GM18519 (cell line): ENCODE data around the gene GNMT.

ENCODE experiments used
- ATAC-seq: cut with Tn5 transposase; IDR thresholded peaks from one replicate; pipeline ENCODE4 v1.9.1; 2021; ENCODE audit warnings: mild to moderate bottlenecking, moderate library complexity; ENCODE audit not compliant: unreplicated experiment, low FRiP score

GNMT gene

DNA sequence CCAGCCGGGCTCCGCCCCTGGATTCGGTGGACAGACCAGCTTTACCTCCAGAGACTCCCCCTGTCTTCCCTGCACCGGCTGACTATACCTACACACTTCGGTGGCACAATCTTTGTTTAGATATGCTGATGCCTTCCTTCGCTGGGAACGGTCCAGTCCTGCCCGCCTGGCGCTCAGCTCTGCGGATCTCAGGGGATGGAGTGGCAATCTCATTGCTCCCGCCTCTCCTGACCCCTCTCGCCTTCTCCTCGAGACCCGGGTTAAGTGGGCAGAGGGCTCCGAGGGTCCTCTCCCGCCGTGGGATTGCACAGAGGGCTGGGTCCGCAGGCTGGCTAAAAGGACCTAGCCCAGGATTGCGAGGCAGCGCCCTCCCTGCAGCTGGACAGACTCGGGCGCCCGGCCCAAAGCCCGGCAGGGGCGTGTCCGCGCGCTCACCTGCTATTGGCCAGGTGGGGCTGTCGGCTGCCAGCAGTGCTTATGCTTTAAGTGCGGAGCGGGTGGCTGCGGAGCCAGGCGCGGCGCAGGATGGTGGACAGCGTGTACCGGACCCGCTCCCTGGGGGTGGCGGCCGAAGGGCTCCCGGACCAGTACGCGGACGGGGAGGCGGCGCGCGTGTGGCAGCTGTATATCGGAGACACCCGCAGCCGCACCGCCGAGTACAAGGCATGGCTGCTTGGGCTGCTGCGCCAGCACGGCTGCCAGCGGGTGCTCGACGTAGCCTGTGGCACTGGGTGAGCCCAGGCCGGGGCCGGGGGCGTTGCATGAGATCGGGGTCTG lies at the start of gene GNMT:
Gene GNMT (plus strand): TSS at position 512 of the 777 bp plus-strand sequence. CDS start 14 bp downstream, at position 526.
- ATAC-seq: no peak

DNA sequence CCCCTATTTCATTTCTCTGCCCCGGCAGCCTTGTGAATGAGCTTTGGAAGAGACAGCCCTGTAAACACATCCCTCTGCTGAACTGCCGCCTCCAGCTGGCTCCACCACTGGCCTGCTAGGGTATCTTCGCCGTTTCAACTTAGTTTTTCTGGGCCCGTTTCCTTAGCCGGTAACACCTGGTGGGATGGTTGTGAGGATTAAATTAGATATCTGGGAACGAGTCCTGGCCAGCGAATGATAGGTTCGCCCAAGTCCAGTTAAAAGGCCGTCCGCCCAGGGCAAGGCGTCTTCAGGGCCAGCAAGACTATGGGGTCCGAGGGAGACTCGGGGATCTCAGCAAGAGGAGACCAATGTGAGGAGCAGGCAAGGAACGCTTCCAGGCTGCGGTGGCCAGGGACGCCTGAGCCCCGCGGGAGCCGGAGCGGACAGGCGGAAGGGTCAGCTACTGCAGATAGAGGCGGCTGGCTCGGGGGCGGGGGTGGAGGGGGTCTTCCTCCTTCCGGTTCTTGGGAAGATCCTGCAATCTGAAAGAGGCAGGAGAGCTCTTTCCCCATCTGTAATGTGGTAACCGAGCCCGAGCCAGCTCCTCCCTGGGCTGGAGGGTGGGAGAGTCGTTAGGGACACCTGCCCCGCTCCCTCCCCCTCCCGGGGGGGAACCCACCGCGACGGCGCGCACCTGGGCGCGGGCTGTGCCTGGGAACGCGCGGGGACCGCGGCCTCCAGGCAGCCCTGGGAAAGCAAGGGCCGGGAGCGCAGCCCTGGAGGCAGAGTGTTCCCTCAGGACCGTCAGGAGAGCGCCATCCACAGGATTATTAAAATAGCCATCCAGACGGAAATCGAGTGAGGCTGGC lies 49.2 kb upstream of the GNMT start:
- no peak for ATAC-seq

DNA sequence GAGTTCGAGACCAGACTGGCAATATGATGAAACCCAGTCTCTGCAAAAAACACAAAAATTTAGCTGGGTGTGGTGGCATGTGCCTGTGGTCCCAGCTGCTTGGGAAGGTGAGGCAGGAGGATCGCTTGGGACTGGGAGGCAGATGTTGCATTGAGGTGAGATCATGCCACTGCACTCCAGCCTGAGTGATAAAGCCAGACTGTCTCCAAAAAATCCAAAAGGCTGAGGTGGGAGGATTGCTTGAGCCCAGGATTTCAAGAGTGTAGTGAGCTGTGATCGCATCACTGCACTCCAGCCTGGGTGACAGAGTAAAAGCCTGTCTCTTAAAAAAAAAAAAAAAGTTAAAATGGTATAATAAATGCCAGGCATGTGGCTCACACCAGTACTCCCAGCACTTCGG lies 46.0 kb upstream of the GNMT start:
- ATAC-seq: no peak

DNA sequence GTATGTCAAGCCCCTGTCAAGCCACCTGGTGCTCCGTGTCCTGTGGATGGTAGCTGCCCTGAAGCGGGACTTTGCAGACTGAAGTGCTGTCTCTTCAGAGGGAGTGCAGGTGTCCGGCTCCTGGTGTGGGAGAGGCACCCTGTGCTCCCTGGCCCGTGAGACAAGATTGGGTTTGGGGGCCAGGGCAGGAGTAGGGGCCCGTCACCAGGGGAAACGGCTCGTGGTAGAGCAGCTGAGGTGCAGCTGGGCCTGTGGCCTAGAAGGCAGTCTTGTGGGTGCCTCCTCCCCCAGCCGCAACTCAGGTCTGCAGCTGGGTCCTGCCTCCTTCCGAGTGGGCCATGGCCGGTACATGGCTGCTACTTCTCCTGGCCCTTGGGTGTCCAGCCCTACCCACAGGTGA lies 44.8 kb upstream of the GNMT start, which contains the start of gene PTCRA:
Gene PTCRA (plus strand): TSS at position 322 of the 400 bp plus-strand sequence. CDS start 17 bp downstream, at position 339.
- ATAC-seq: no peak

DNA sequence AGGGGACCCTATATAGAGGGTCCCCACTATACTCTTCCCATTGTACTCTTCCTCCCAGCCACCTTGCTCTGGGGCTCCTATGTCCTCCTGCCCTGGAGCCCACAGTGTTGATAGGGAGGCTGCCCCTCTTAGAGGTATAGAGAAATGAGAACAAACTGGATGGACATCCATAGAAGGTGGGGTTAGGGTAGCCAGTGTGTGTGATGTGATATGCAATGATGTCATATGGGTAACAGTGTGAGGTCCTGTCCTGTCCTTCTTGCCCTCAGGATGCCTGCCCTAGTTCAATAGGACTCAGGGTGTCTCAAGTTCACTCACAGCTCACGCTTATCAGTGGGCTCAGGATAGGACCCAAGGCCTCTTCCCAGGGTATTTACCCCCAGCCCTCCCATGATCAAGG lies 44.3 kb upstream of the GNMT start:
- ATAC-seq: no peak

DNA sequence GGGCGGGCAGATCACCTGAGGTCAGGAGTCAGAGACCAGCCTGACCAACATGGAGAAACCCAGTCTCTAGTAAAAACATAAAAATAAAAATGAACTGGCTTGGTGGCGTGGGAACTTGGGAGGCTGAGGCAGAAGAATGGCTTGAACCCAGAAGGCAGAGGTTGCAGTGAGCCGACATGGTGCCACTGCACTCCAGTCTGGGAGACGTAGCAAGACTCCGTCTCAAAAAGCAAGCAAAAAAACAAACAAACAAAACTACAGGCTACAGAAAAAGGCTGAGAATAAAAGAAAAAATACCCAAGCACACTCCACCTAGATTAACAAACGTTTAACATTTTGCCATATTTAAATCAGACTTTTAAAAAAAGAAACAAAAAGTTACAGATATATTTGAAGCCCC lies 38.8 kb upstream of the GNMT start:
- no peak for ATAC-seq

DNA sequence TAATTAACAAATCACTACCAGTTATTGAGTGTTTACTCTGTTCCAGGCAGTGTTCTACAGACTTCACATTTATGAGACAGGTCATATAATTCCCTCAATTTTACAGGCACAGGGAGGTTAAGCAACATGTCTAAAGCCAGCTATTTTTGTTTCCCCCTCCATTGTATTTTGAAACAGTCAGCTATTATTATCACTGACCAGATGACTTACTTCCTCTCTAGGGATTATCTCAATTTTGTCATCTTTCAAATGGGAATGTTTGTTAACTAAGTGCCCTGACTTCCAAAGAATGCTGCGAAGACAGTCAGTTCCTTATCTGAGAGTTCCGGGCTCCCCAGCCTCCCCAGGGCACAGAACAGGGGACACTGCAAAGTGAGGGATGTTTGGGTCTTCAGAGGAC lies 36.9 kb upstream of the GNMT start:
- no peak for ATAC-seq

DNA sequence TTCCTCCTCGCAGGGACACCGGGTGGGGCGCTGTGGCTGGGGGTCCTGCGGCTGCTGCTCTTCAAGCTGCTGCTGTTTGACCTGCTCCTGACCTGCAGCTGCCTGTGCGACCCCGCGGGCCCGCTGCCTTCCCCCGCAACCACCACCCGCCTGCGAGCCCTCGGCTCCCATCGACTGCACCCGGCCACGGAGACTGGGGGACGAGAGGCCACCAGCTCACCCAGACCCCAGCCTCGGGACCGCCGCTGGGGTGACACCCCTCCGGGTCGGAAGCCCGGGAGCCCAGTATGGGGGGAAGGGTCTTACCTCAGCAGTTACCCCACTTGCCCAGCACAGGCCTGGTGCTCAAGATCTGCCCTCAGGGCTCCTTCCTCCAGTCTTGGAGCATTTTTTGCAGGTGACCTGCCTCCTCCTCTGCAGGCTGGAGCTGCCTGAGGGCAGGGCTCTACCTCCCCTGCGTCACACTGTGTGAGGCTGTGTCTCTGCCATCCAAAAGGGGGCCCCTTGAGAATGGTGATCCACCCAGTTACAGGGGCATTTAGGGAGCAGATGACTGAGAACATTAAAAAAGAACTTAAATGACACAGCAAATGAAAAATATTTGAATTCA lies 35.2 kb upstream of the GNMT start:
- ATAC-seq: no peak

DNA sequence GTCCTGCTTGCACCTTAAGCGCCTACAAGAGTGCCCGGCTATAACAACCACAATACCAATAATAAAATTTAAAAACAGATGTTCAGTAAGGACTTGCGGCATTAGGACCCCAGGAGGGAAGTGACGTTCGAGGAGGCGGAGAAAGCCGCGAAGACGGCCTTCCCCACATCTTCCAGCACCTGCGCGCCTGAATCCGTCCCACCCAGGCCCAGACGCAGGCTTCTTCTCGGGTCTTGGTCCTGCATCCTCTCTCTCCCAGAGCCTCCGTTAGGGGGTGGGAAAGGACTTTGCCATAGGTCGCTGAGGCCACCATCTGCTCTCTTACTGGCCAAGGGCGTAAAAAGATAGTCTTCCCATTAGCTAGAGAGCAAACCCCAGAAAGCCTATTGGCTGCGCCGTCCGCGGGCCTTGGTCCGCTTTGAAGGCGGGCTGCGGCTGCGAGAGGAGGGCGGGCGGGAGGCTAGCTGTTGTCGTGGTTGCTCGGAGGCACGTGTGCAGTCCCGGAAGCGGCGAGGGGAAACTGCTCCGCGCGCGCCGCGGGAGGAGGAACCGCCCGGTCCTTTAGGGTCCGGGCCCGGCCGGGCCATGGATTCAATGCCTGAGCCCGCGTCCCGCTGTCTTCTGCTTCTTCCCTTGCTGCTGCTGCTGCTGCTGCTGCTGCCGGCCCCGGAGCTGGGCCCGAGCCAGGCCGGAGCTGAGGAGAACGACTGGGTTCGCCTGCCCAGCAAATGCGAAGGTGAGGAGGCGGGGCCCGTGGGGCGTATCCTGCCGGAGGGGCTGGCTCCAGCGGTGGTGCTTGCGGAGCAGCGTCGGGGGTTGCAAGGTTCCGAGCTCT lies 31.4 kb upstream of the GNMT start, which contains the start of gene CNPY3:
Gene CNPY3 (plus strand): TSS at position 495 of the 835 bp plus-strand sequence. CDS start 91 bp downstream, at position 586.
- ATAC-seq: peak; percentile 72

DNA sequence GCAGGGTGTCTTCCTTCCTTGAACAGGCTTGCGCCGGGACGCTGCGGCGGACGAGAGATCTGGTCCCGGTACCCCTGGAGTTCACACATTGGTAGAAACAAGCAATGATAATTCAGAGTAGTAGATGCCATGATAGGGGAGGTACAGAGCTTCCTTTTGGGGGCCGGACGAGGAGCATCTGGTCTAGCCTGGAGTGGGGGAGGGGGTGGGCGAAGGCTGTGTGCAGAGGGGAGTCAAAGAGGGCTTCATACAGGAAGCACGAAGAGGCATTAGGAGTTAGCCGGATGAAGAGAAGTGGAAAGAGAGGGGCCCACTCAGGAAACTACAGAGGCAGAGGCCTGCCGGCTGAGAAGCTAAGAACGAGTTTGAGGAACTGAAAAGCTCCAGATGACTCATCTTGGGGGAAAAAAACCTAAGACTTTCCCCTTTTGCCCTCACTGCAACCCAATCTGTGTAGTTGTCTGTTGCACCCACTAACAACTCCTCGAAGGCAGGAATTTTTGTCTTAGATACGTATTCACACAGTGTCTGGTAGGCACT lies 30.7 kb upstream of the GNMT start:
- peak; percentile 29 for ATAC-seq

DNA sequence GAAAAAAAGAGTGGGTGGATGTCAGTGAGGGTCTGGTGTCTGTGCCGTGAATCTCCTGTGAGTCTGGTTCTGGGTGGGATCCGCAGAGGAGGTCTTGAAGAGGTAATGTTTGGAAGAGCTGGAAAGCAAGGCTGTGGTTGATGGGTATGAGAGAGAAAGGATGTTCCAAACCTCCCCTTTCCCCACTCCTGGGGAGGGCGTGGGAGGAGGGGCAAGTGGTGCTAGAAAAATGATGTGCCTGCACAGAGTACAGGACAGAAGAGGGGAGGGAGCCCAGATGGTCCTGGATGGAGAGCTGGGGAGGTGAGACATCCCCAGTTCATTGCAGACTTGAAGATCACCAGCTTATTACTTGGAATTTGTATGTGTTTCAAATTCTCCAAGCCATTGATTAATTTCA lies 28.1 kb upstream of the GNMT start:
- no peak for ATAC-seq

DNA sequence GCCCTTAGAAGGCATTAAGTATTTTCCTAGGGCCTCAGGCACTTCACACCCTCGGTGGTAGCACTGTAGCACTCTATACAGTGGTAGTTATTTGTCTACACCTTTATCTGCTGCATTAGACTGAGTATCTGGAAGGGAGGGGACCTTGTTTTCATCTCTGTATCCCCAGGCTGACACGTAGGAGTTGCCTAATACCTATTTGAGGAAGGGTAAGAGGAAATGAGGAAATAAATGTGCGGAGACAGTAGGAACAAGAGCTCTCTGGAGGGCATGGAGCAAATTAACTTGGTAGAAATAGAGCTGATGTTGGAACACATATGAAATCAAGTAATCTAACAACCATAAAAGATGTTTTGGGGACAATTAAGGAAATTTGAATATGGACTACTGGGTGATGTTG lies 27.3 kb upstream of the GNMT start:
- no peak for ATAC-seq

DNA sequence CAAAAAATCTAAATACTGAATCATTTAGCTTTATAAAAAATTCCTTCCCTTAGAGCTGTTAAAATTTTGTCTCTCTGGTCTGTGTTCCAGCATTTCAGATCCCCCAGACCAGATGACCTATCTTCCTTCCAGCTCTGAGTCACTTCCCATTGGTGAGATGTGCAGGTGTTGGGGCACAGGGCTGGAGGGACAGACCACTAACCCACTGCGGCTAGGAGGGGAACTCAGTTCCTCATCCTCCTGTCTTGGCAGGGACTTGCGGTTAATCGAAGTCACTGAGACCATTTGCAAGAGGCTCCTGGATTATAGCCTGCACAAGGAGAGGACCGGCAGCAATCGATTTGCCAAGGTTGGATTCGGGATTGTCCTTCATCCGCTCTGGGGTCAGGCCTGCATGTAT lies 25.2 kb upstream of the GNMT start:
- no peak for ATAC-seq

DNA sequence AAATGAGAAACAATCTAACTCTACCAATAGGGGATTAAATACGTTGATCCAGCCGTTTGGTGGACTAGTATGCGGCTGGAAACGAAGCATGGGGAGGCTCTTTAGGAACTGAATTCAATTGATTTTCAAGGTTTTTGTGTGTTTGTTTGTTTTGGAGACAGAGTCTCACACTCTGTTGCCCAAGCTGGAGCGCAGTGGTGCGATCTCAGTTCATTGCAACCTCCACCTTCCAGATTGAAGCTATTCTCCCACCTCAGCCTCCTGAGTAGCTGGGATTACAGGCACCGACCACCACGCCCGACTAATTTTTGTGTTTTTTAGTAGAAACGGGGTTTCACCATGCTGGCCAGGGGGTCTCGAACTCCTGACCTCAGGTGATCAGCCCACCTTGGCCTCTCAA lies 24.2 kb upstream of the GNMT start:
- ATAC-seq: no peak

DNA sequence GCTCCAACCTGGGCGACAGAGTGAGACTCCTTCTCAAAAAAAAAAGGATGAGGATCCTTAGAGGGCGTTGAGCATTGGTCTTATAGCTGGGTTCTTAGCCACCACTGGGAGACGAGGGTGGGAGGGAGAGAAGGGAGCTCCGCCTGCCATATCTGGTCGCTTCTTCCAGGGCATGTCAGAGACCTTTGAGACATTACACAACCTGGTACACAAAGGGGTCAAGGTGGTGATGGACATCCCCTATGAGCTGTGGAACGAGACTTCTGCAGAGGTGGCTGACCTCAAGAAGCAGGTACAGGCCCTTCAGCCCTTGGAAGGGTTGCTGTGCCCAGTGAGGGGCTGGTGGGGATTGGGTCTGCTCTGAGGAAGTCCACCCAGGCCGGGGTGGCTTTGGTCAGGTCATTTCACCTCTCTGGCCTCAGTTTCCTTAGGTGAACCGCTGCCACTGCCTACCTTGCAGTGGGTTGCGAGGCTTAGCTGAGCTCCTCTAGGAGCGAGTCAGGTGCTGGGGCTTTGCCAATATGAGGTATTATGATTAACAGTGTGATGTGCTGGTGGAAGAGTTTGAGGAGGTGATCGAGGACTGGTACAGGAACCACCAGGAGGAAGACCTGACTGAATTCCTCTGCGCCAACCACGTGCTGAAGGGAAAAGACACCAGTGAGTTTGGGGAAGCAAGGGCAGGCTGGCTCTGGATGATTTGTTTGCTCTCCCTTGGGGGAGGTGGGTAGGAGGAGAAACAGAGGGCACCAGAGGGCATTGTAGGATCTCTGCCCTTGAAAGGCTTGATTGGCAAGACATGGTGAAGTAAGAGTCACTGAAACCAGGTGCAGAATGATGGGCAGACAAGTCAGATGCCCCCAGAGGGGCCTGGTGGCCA lies 22.8 kb upstream of the GNMT start:
- no peak for ATAC-seq

DNA sequence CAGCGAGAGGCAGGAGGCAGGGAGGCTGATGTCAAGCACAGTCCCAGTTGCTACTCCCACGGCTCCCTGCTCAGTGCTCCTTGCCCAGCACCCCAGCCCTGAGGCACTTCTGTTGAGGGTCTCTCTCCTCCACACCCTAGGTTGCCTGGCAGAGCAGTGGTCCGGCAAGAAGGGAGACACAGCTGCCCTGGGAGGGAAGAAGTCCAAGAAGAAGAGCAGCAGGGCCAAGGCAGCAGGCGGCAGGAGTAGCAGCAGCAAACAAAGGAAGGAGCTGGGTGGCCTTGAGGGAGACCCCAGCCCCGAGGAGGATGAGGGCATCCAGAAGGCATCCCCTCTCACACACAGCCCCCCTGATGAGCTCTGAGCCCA lies 22.1 kb upstream of the GNMT start:
- ATAC-seq: no peak

DNA sequence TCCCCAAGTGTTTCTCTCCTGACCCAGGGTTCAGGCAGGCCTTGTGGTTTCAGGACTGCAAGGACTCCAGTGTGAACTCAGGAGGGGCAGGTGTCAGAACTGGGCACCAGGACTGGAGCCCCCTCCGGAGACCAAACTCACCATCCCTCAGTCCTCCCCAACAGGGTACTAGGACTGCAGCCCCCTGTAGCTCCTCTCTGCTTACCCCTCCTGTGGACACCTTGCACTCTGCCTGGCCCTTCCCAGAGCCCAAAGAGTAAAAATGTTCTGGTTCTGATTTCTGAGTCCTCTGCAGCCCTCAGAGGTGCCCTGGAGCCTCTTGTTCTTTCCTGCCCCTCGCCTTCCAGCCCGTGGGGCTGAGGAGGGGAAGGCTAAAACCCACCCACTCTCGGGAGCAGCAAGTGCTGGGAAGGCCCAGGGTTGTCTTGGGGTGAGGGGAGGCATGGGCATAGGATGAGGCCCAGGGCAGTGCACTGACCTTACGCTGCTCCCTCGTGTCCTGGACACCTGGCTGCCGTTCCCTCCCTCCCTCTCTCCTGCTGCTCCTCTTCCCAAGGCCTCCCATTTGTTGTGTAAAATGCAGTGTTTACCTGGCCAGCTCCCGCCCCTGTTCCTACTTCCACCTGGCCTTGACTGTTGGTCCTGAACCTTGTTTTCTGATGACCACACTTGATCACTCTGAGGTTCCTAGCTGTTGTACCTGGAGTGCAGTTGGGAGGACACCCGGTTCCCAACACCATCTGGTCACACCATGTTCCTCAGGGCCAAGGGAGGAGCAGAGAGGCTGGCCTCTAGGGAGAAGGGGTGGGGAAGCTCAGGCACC lies 21.4 kb upstream of the GNMT start:
- no peak for ATAC-seq

DNA sequence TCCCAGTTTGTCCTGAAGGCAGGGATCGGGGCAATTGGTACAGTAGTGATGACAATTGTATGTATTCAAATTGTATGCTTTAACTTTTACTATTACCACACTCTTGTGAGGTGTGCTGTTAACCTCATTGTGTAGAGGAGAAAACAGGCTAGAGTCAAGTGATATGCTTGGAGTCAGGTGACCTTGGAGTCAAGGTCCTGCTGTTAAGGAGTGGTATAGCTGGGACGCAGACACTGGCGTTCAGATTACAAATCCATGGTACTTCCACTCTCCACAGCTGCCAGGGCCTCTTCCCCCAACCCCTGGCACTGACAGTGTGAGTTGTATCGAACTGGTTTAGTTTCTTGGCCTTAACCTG lies 20.8 kb upstream of the GNMT start:
- ATAC-seq: no peak
